Endothelial cell of umbilical vein (primary cell): ENCODE data around the gene ANKS1B. TPM values are rescaled to one million over a fixed set of nuclear protein-coding genes. Genes with fewer than 3 reads are reported as not detected.

Experiments used
- BruUV-seq: library from RNA; stranded (reverse); fragments of 400-500 nt; replicated peaks from 2 replicates; lab custom pipeline; 2021; lab: Mats Ljungman, UMichigan
- CTCF ChIA-PET: fragments of 300-600, 350-600 bp; sonication (Branson Sonifier 250); formaldehyde crosslinking; loops from one replicate; lab custom pipeline; 2021; ENCODE audit warnings: antibody characterized with exemption, inconsistent platforms; lab: Charles Lee
- POLR2A ChIA-PET: fragments of 300-600, 350-600 bp; sonication (Branson Sonifier 250); formaldehyde crosslinking; loops from one replicate; lab custom pipeline; 2021; ENCODE audit warnings: antibody characterized with exemption, inconsistent platforms; lab: Charles Lee
- DNase-seq: peaks from one replicate; pipeline ENCODE4 v3.0.0-alpha.2; 2011; ENCODE audit warnings: low read depth, low spot score
- FAIRE-seq: peaks from 2 replicates; lab custom pipeline; 2011; peaks lifted over from hg19 to GRCh38; lab: Jason Lieb, UNC
- H2AFZ ChIP-seq: 2 replicates; pipeline ENCODE4 v1.6.0; 2012; ENCODE audit warnings: low read depth, low read length, control low read depth, inconsistent platforms
- H3K27ac ChIP-seq: 2 replicates; pipeline ENCODE4 v1.5.1; 2011; ENCODE audit warnings: low read depth, mild to moderate bottlenecking, control low read depth, low read length, moderate library complexity; ENCODE audit not compliant: insufficient read depth
- H3K27me3 ChIP-seq, 2 experiments: 2 replicates each; pipeline versions ENCODE4 v1.6.0 to v1.6.1; 2011; ENCODE audit warnings: low read length in 2 of 2, mixed read lengths in 1 of 2; ENCODE audit not compliant: control insufficient read depth in 2 of 2, insufficient read depth in 2 of 2
- H3K36me3 ChIP-seq, 2 experiments: 2 replicates in 1 of 2; 3 replicates in 1 of 2; pipeline ENCODE4 v1.5.1; 2011; ENCODE audit warnings: low read length in 2 of 2, mild to moderate bottlenecking in 1 of 2, moderate library complexity in 1 of 2; ENCODE audit not compliant: control insufficient read depth in 2 of 2, insufficient read depth in 2 of 2; ENCODE audit errors: extremely low read depth in 1 of 2
- H3K4me1 ChIP-seq: 3 replicates; pipeline ENCODE4 v1.5.1; 2011; ENCODE audit warnings: mild to moderate bottlenecking, low read length; ENCODE audit not compliant: control insufficient read depth, insufficient read depth; ENCODE audit errors: extremely low read depth
- H3K4me2 ChIP-seq: 2 replicates; pipeline ENCODE4 v1.6.1; 2011; ENCODE audit warnings: low read length, control low read depth, mixed read lengths; ENCODE audit not compliant: insufficient read depth
- H3K4me3 ChIP-seq, 3 experiments: fragments of 200-600 bp in 1 of 3; sonication (generic), shearing (Covaris generic) in 1 of 3; replicated peaks in 1 of 3; 2 replicates each; pipeline ENCODE4 v1.5.1; 2011 to 2016; ENCODE audit warnings: control low read depth in 3 of 3, low read length in 3 of 3, mild to moderate bottlenecking in 2 of 3, inconsistent platforms in 1 of 3, low read depth in 1 of 3, moderate library complexity in 1 of 3; ENCODE audit not compliant: insufficient read depth in 1 of 3
- H3K79me2 ChIP-seq: 2 replicates; pipeline ENCODE4 v1.6.0; 2012; ENCODE audit warnings: low read length, inconsistent platforms; ENCODE audit not compliant: control insufficient read depth, insufficient read depth
- H3K9ac ChIP-seq: replicated peaks from 2 replicates; pipeline ENCODE3; 2011; ENCODE audit warnings: low read length, control low read depth; ENCODE audit not compliant: insufficient read depth; ENCODE audit errors: extremely low read depth
- H3K9me1 ChIP-seq: replicated peaks from 3 replicates; pipeline ENCODE4 v1.6.0; 2011; ENCODE audit warnings: mild to moderate bottlenecking, low read length; ENCODE audit not compliant: control insufficient read depth, insufficient read depth; ENCODE audit errors: extremely low read depth
- H3K9me3 ChIP-seq: replicated peaks from 2 replicates; pipeline ENCODE4 v1.5.1; 2012; ENCODE audit warnings: low read length, inconsistent platforms; ENCODE audit not compliant: control insufficient read depth, insufficient read depth
- H4K20me1 ChIP-seq: replicated peaks from 2 replicates; pipeline ENCODE3; 2011; ENCODE audit warnings: mild to moderate bottlenecking, low read length; ENCODE audit not compliant: control insufficient read depth, insufficient read depth; ENCODE audit errors: extremely low read depth
- CTCF ChIP-seq, 2 donors: IDR thresholded peaks; 1 replicate in 1 of 2; 2 replicates in 1 of 2; pipeline ENCODE4 v1.5.1; 2011; ENCODE audit warnings: low read length in 2 of 2, mild to moderate bottlenecking in 2 of 2, moderate library complexity in 2 of 2, control low read depth in 1 of 2, inconsistent platforms in 1 of 2, low read depth in 1 of 2; ENCODE audit not compliant: insufficient read depth in 1 of 2; ENCODE audit errors: extremely low read depth in 1 of 2
- EZH2 ChIP-seq: IDR thresholded peaks from 2 replicates; pipeline ENCODE4 v1.6.1; 2012; ENCODE audit warnings: borderline replicate concordance, low read depth, mild to moderate bottlenecking, moderate library complexity, low read length, inconsistent platforms; ENCODE audit not compliant: severe bottlenecking
- FOS ChIP-seq: IDR thresholded peaks from 2 replicates; pipeline ENCODE4 v1.6.1; 2011; ENCODE audit warnings: mild to moderate bottlenecking, low read length, moderate library complexity, borderline replicate concordance; ENCODE audit not compliant: insufficient read depth
- GATA2 ChIP-seq: IDR thresholded peaks from 2 replicates; pipeline ENCODE4 v1.7.0; 2011; ENCODE audit warnings: low read depth, mild to moderate bottlenecking, moderate library complexity, mixed read lengths, low read length; ENCODE audit not compliant: insufficient read length, insufficient read depth
- JUN ChIP-seq: IDR thresholded peaks from 2 replicates; pipeline ENCODE4 v1.6.1; 2011; ENCODE audit warnings: borderline replicate concordance, low read depth; ENCODE audit not compliant: insufficient read length, insufficient read depth
- POLR2A ChIP-seq: IDR thresholded peaks from 2 replicates; pipeline ENCODE4 v1.6.1; 2012; ENCODE audit warnings: low read depth, mild to moderate bottlenecking, control low read depth, low read length
- POLR2AphosphoS5 ChIP-seq: IDR thresholded peaks from 2 replicates; pipeline ENCODE4 v1.6.1; 2012; ENCODE audit warnings: low read depth, mild to moderate bottlenecking, control low read depth, low read length, moderate library complexity; ENCODE audit not compliant: insufficient read depth
- dilution Hi-C: fragments of 300-500 bp; cut with MboI; formaldehyde crosslinking; loops from one replicate; pipeline ENCODE4 v1.15.0; 2019; ENCODE audit warnings: low sequenced_read_pairs; ENCODE audit not compliant: extremely low pct_ligation_motif_present
- intact Hi-C: fragments of 100-400 bp; cut with micrococcal nuclease; formaldehyde crosslinking; loops from one replicate; pipeline ENCODE4 v1.10.0; 2022
- polyA plus RNA-seq, 4 experiments: library from polyadenylated mRNA; depleted of rRNA in 3 of 4; stranded (reverse) in 3 of 4; unstranded in 1 of 4; fragments of >200 nt; gene quantifications; 2 replicates each; pipeline versions ENCODE4 v1.2.1 to v1.2.3, GENCODE V29; 2011 to 2012; ENCODE audit warnings: missing spikeins in 1 of 4
- total RNA-seq: library from RNA; stranded (reverse); gene quantifications from 2 replicates; pipeline ENCODE4 v1.2.3, GENCODE V29; 2021
- TF ChIP-seq, protein P1 (sequence below): IDR thresholded peaks from 2 replicates; pipeline ENCODE4 v1.6.1; 2011; ENCODE audit not compliant: insufficient read depth, insufficient read length

Gene ANKS1B
- total and polyA plus RNA-seq, 2 donors (not counting 3 experiments of a cell fraction or from before 2014, with no cell fraction given), result 0.15 to 0.38 TPM

DNA sequence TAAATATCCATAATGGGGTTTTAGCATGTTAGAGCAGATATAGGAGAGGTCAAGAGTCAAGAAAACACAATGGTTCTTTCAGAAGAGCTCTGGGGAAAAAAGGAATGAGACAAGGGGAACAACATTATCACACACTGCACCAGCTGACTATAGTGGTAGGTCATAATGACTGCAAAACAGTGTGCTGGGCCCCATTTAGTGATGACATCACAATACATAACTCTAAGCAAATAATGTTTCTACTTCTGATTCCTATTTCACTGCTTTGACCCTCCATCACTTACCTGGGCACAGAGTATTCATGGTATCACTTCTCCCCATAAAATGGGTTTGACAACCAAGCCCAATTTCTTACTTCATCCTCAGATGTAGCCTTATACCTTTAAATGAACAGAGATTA, 275.1 kb downstream of the ANKS1B start:
- DNase-seq, result no peak
- H3K4me3 ChIP-seq, result no peak overlapping the region
- no peaks in the 10 kb centered on the region for H4K20me1 ChIP-seq
- H3K27me3 ChIP-seq, result no peaks in the 10 kb centered on the region
- no peak overlapping the region for H2AFZ ChIP-seq
- no peak overlapping the region for H3K4me2 ChIP-seq
- ChIA-PET CTCF (no interaction called here), POLR2A (no interaction called here)
- intact Hi-C loops, result no loop called here
- H3K36me3 ChIP-seq, result no peaks in the 10 kb centered on the region
- dilution Hi-C loops, result no loop called here
- TF ChIP-seq FOS (no peak), EZH2 (no peak), POLR2A (no peak), JUN (no peak), POLR2AphosphoS5 (no peak), CTCF (IDR thresholded peaks at IDR 0.05; ENCODE audit: extremely low read depth in 1 of 2, insufficient read depth in 1 of 2, low read depth in 1 of 2, low read length in 2 of 2) (no peak), GATA2 (no peak)
- TF ChIP-seq, protein P1, sequence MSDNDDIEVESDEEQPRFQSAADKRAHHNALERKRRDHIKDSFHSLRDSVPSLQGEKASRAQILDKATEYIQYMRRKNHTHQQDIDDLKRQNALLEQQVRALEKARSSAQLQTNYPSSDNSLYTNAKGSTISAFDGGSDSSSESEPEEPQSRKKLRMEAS, result no peak
- no peaks in the 10 kb centered on the region for H3K9me3 ChIP-seq
- no peaks in the 10 kb centered on the region for H3K4me1 ChIP-seq
- no peaks in the 10 kb centered on the region for H3K79me2 ChIP-seq
- FAIRE-seq, result no peak
- no peak overlapping the region for H3K9ac ChIP-seq
- no peak overlapping the region for H3K27ac ChIP-seq
- no TSS peak for BruUV-seq
- H3K9me1 ChIP-seq, result no peaks in the 10 kb centered on the region
